ENCODE measurements around the gene CLSTN2. TPM values are rescaled to one million over a fixed set of nuclear protein-coding genes. Genes with fewer than 3 reads are reported as not detected.

Gene CLSTN2
- total and polyA plus RNA-seq, 4 donors: 0.13 to 20.6 (median 9.1) TPM

- no peaks in the 10 kb centered on the region for H3K27me3 ChIP-seq (ENCODE audit: control insufficient read depth in 1 of 2, insufficient read depth in 2 of 2, low read length in 1 of 2)
- peaks cover 0 to 2% of the 10 kb centered on the region in 2 donors for H3K4me1 ChIP-seq (ENCODE audit: control insufficient read depth in 1 of 2, insufficient read depth in 2 of 2, low read length in 2 of 2)
- no peak overlapping the region for H3K27ac ChIP-seq (ENCODE audit: low read depth in 1 of 2, low read length in 2 of 2)
- H3K9me3 ChIP-seq (ENCODE audit: control insufficient read depth, low read length): no peaks in the 10 kb centered on the region
- ATAC-seq (ENCODE audit: low FRiP score): no peak
- no peak overlapping the region for H3K4me3 ChIP-seq (ENCODE audit: low read length in 2 of 2)
- intact Hi-C loops (cut with DNase I): no loop called here
- WGBS, 2 donors: 92 to 93% methylated on average over 2 of the region's 2 CpGs
- no peak for DNase-seq
- no peaks in the 10 kb centered on the region for H3K36me3 ChIP-seq (ENCODE audit: control insufficient read depth in 1 of 2, insufficient read depth in 2 of 2, low read length in 1 of 2)
Measured at GRCh38 chr3:140398387-140398786, 463.4 kb downstream of the CLSTN2 start.

DNA sequence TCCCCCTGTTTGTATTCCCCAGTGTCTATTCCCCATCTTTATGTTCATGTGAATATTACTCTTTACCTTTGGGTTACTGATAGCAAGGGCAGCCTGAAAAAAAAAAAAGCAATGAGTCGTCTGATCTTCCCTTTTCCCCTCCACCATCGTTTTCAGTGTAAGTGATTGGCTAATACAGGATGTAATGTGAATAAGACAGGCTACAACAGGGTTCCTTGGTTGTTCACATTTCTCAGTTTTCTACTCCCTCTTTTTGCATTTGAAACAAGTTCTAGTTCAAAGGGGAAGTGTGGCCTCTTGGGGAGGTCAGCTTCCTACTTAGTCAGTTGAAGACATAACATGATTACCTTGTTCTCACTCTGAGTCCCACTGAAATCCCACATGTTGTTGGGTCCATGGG, 464.9 kb downstream of the CLSTN2 start:
- Histone ChIP-seq H3K4me3 (ENCODE audit: low read length in 2 of 2) (no peak overlapping the region), H3K9me3 (ENCODE audit: control insufficient read depth, low read length) (no peaks in the 10 kb centered on the region), H3K4me1 (ENCODE audit: control insufficient read depth in 1 of 2, insufficient read depth in 2 of 2, low read length in 2 of 2) (no peaks in the 10 kb centered on the region), H3K27me3 (ENCODE audit: control insufficient read depth in 1 of 2, insufficient read depth in 2 of 2, low read length in 1 of 2) (no peaks in the 10 kb centered on the region), H3K36me3 (ENCODE audit: control insufficient read depth in 1 of 2, insufficient read depth in 2 of 2, low read length in 1 of 2) (no peaks in the 10 kb centered on the region), H3K27ac (ENCODE audit: low read depth in 1 of 2, low read length in 2 of 2) (no peak overlapping the region)
- DNase-seq (no peak), ATAC-seq (ENCODE audit: low FRiP score) (no peak)
- intact Hi-C loops (cut with DNase I): no loop called here
- WGBS, 2 donors: 55 to 72% methylated on average over 2 of the region's 2 CpGs

GRCh38 chr3:140403079-140403478, 468.1 kb downstream of the CLSTN2 start:
- intact Hi-C loops (cut with DNase I): no loop called here
- Histone ChIP-seq H3K9me3 (ENCODE audit: control insufficient read depth, low read length) (no peaks in the 10 kb centered on the region), H3K36me3 (ENCODE audit: control insufficient read depth in 1 of 2, insufficient read depth in 2 of 2, low read length in 1 of 2) (no peaks in the 10 kb centered on the region), H3K27me3 (ENCODE audit: control insufficient read depth in 1 of 2, insufficient read depth in 2 of 2, low read length in 1 of 2) (no peaks in the 10 kb centered on the region), H3K4me3 (ENCODE audit: low read length in 2 of 2) (no peak overlapping the region), H3K4me1 (ENCODE audit: control insufficient read depth in 1 of 2, insufficient read depth in 2 of 2, low read length in 2 of 2) (no peaks in the 10 kb centered on the region), H3K27ac (ENCODE audit: low read depth in 1 of 2, low read length in 2 of 2) (no peak overlapping the region)
- DNase-seq (no peak), ATAC-seq (ENCODE audit: low FRiP score) (no peak)
- 90 to 92% methylated on average over 2 of the region's 2 CpGs for WGBS, 2 donors

DNA sequence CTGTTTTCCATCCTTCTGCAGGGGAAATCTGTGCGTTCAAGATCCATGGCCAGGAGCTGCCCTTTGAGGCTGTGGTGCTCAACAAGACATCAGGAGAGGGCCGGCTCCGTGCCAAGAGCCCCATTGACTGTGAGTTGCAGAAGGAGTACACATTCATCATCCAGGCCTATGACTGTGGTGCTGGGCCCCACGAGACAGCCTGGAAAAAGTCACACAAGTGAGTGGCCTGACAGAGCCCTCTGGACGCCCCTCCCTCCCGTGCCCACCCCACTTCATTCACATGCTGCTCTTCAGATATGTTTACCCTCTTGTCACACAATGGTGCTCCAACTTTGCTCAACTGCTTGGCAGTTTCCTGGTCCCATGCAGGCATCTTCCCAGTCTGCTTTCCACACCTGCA, 468.6 kb downstream of the CLSTN2 start:
- 49 to 60% methylated on average over 6 of the region's 6 CpGs for WGBS, 2 donors
- no peaks in the 10 kb centered on the region for H3K36me3 ChIP-seq (ENCODE audit: control insufficient read depth in 1 of 2, insufficient read depth in 2 of 2, low read length in 1 of 2)
- H3K4me1 ChIP-seq (ENCODE audit: control insufficient read depth in 1 of 2, insufficient read depth in 2 of 2, low read length in 2 of 2): no peaks in the 10 kb centered on the region
- ATAC-seq (ENCODE audit: low FRiP score) (no peak), DNase-seq (no peak)
- H3K4me3 ChIP-seq (ENCODE audit: low read length in 2 of 2): no peak overlapping the region
- H3K9me3 ChIP-seq (ENCODE audit: control insufficient read depth, low read length): no peaks in the 10 kb centered on the region
- no peaks in the 10 kb centered on the region for H3K27me3 ChIP-seq (ENCODE audit: control insufficient read depth in 1 of 2, insufficient read depth in 2 of 2, low read length in 1 of 2)
- intact Hi-C loops (cut with DNase I): no loop called here
- no peak overlapping the region for H3K27ac ChIP-seq (ENCODE audit: low read depth in 1 of 2, low read length in 2 of 2)

GRCh38 chr3:140406655-140407054, 471.7 kb downstream of the CLSTN2 start:
- H3K27ac ChIP-seq (ENCODE audit: low read depth in 1 of 2, low read length in 2 of 2): no peak overlapping the region
- DNase-seq (no peak), ATAC-seq (ENCODE audit: low FRiP score) (no peak)
- intact Hi-C loops (cut with DNase I): no loop called here
- no peaks in the 10 kb centered on the region for H3K4me1 ChIP-seq (ENCODE audit: control insufficient read depth in 1 of 2, insufficient read depth in 2 of 2, low read length in 2 of 2)
- no peaks in the 10 kb centered on the region for H3K27me3 ChIP-seq (ENCODE audit: control insufficient read depth in 1 of 2, insufficient read depth in 2 of 2, low read length in 1 of 2)
- no peaks in the 10 kb centered on the region for H3K9me3 ChIP-seq (ENCODE audit: control insufficient read depth, low read length)
- no peaks in the 10 kb centered on the region for H3K36me3 ChIP-seq (ENCODE audit: control insufficient read depth in 1 of 2, insufficient read depth in 2 of 2, low read length in 1 of 2)
- no peak overlapping the region for H3K4me3 ChIP-seq (ENCODE audit: low read length in 2 of 2)

DNA sequence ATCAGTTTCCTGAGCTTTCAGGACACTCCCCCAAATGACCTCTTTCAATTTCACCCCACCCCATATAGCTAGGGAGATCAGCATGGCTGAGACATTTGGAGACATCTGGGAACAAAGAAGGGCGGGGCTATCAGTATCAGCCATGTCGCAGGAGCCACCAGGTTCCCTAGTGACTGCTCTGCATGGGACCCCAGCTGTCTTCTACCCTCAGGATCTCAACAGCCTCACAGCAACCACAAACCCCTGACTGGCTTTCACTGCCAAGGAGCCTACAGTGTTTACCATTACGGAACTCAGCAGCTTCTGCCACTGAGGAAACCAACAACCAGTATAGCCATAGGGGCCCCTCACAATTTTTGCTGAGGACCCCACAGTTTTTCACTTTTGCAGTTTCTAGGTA, 473.3 kb downstream of the CLSTN2 start:
- intact Hi-C loops (cut with DNase I): no loop called here

DNA sequence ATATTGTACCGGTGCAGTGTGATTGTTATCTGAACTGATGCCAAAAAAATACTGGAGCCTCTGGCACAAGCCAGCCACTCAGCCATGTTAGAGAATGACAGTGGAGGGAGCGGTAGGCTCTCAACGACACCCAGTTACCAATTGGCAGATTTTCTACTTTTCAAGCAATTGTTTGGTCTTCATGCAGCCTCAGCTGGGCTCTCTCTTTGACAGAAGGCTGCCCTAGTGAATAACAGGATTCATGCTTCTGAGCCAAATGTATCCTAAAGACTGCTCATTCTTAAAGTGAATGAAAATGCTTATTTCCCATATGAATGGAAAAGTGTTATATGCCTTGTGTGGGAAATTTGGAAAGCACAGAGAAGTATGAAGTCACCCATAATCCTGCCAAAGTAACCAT, 481.7 kb downstream of the CLSTN2 start:
- H3K4me3 ChIP-seq (ENCODE audit: low read length in 2 of 2): no peak overlapping the region
- no peaks in the 10 kb centered on the region for H3K4me1 ChIP-seq (ENCODE audit: control insufficient read depth in 1 of 2, insufficient read depth in 2 of 2, low read length in 2 of 2)
- no peak for DNase-seq
- intact Hi-C loops (cut with DNase I): no loop called here
- H3K36me3 ChIP-seq (ENCODE audit: control insufficient read depth in 1 of 2, insufficient read depth in 2 of 2, low read length in 1 of 2): no peaks in the 10 kb centered on the region
- H3K27me3 ChIP-seq (ENCODE audit: control insufficient read depth in 1 of 2, insufficient read depth in 2 of 2, low read length in 1 of 2): no peaks in the 10 kb centered on the region
- H3K27ac ChIP-seq (ENCODE audit: low read depth in 1 of 2, low read length in 2 of 2): no peak overlapping the region
- no peaks in the 10 kb centered on the region for H3K9me3 ChIP-seq (ENCODE audit: control insufficient read depth, low read length)
- 13 to 26% methylated on average over 3 of the region's 3 CpGs for WGBS, 2 donors
- ATAC-seq (ENCODE audit: low FRiP score): no peak

More for the DNA sequence above, 473.3 kb downstream of the CLSTN2 start:
- Histone ChIP-seq H3K4me3 (ENCODE audit: low read length in 2 of 2) (no peak overlapping the region), H3K4me1 (ENCODE audit: control insufficient read depth in 1 of 2, insufficient read depth in 2 of 2, low read length in 2 of 2) (no peaks in the 10 kb centered on the region), H3K9me3 (ENCODE audit: control insufficient read depth, low read length) (no peaks in the 10 kb centered on the region), H3K36me3 (ENCODE audit: control insufficient read depth in 1 of 2, insufficient read depth in 2 of 2, low read length in 1 of 2) (no peaks in the 10 kb centered on the region), H3K27me3 (ENCODE audit: control insufficient read depth in 1 of 2, insufficient read depth in 2 of 2, low read length in 1 of 2) (no peaks in the 10 kb centered on the region), H3K27ac (ENCODE audit: low read depth in 1 of 2, low read length in 2 of 2) (no peak overlapping the region)
- WGBS, 2 donors: 95 to 96% methylated on average over 3 of the region's 3 CpGs
- ATAC-seq (ENCODE audit: low FRiP score): no peak
- no peak for DNase-seq

DNA sequence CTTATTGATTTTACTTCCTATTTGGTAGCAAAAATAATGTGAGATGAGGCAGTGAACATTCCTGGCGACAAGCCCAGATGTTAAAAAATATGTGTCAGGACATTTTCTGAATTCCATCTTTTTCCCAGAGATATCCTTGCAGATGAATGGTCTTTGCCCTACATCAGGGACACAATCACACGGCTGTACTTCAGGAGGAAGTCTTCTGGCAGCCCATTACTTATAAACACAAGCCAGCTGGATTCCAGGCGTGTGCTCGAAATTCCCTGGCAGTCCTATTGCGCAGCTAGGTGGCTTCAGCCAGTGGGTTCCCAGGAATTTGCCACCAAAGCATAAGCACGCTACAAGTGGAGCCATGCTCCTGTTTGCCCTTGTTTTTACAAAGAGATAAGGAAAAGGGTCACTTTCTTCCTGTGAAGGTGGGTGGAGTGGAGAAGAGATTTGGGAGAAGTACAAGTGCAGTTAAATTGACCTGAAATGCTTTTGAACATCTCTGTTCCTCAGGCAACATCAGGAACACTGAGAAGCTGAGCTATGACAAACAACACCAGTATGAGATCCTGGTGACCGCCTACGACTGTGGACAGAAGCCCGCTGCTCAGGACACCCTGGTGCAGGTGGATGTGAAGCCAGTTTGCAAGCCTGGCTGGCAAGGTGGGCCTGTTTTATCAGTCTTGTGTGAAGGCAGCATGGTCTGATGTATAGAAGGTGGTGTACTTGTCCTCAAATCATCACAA, 485.8 kb downstream of the CLSTN2 start:
- WGBS, 2 donors: 10 to 16% methylated on average over 9 of the region's 9 CpGs
- no peak for DNase-seq

DNA sequence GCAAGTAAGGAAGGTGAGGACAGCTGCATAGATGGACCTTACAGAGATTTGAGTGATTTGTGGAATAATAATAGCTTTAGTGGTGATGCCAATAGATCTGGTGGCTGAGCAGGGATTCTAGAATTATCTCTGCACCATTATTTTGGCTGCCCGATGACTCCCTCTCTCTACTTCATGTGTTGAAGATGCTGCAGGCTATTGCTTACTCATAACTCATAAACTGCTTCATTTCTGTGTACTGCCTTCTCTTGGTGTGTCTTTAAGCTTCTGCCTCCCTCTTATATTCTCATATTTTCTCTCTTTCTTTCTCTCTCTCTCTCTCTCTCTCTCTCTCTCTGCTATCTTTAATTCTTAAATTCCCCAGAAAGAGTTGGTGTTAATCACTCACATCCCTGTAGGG, 486.9 kb downstream of the CLSTN2 start:
- no peaks in the 10 kb centered on the region for H3K9me3 ChIP-seq (ENCODE audit: control insufficient read depth, low read length)
- DNase-seq: no peak
- intact Hi-C loops (cut with DNase I): loop anchor here in 1 of 2 donors (10.0 kb wide), 1 partner anchor 177 kb away; no protein-coding TSS in a partner anchor
- H3K27ac ChIP-seq (ENCODE audit: low read depth in 1 of 2, low read length in 2 of 2): no peak overlapping the region
- whole genome bisulfite sequencing, 2 donors: 94 to 100% methylated on average over 1 of the region's 1 CpG
- no peak overlapping the region for H3K4me3 ChIP-seq (ENCODE audit: low read length in 2 of 2)
- ATAC-seq (ENCODE audit: low FRiP score): no peak
- peaks cover 0 to 2% of the 10 kb centered on the region in 2 donors for H3K4me1 ChIP-seq (ENCODE audit: control insufficient read depth in 1 of 2, insufficient read depth in 2 of 2, low read length in 2 of 2)
- no peaks in the 10 kb centered on the region for H3K27me3 ChIP-seq (ENCODE audit: control insufficient read depth in 1 of 2, insufficient read depth in 2 of 2, low read length in 1 of 2)
- H3K36me3 ChIP-seq (ENCODE audit: control insufficient read depth in 1 of 2, insufficient read depth in 2 of 2, low read length in 1 of 2): peaks cover 0 to 2% of the 10 kb centered on the region in 2 donors

More for the DNA sequence above, 485.8 kb downstream of the CLSTN2 start:
- H3K27me3 ChIP-seq (ENCODE audit: control insufficient read depth in 1 of 2, insufficient read depth in 2 of 2, low read length in 1 of 2): no peaks in the 10 kb centered on the region
- H3K9me3 ChIP-seq (ENCODE audit: control insufficient read depth, low read length): no peaks in the 10 kb centered on the region
- peaks cover 0 to 2% of the 10 kb centered on the region in 2 donors for H3K36me3 ChIP-seq (ENCODE audit: control insufficient read depth in 1 of 2, insufficient read depth in 2 of 2, low read length in 1 of 2)
- intact Hi-C loops (cut with DNase I): loop anchor here in 1 of 2 donors (10.0 kb wide), 1 partner anchor 176 kb away; no protein-coding TSS in a partner anchor
- ATAC-seq (ENCODE audit: low FRiP score): no peak
- peaks cover 0 to 2% of the 10 kb centered on the region in 2 donors for H3K4me1 ChIP-seq (ENCODE audit: control insufficient read depth in 1 of 2, insufficient read depth in 2 of 2, low read length in 2 of 2)
- H3K4me3 ChIP-seq (ENCODE audit: low read length in 2 of 2): no peak overlapping the region
- no peak overlapping the region for H3K27ac ChIP-seq (ENCODE audit: low read depth in 1 of 2, low read length in 2 of 2)
